Stimulated activated naive CD4-positive, alpha-beta T cell (primary cell): Measurements from ENCODE around the gene GGT6.

Source experiments
- DNase-seq, 6 experiments: peaks; one replicate each; lab custom pipeline; 2025; lab: John Stamatoyannopoulos, UW

The GGT6 gene

GRCh38 chr17:4551796-4552525 is 8.4 kb downstream of the GGT6 start:
- DNase-seq: no peak

DNA sequence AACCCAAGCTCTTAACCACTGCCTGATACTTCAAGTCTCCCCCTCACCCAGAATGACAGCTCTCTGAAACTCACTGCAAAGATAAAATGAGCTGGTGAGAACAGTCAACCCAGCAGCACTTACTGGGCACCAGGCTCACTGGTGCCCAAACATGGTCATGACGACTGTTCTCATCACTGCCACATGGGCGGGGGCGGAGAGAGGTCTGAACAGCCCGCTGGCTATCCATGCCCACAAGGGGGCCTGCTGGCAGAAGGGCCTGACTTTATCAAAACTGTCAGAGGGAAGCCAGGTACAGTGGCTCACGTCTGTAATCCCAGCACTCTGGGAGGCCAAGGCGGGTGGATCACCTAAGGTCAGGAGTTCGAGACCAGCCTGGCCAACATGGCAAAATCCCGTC is 9.2 kb downstream of the GGT6 start:
- no peak for DNase-seq

DNA sequence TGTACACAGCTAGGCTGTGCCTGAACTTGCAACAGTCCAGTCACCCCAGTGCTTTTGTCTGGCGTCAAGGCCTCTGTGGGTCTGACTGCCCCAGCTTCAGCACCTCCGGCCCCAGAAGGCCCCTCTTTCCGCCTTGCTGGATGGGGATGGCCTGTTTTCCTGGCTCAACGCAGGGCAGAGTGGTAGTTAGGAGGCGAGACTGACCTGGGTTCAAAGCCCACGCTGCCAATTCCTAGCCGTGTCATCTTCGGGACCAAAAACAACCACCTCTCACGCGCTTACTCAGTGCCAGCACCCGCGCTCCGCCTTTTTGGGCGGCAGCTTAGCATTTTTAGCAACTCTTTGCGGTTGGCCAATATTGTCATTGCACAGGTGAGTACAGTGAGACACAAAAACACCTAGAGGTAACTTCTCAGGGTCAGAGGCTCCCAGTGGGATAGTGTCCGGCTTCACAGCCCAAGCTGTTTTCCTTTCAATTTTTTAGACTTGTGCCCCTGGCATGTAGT is 9.8 kb downstream of the GGT6 start:
- DNase-seq: no peak

DNA sequence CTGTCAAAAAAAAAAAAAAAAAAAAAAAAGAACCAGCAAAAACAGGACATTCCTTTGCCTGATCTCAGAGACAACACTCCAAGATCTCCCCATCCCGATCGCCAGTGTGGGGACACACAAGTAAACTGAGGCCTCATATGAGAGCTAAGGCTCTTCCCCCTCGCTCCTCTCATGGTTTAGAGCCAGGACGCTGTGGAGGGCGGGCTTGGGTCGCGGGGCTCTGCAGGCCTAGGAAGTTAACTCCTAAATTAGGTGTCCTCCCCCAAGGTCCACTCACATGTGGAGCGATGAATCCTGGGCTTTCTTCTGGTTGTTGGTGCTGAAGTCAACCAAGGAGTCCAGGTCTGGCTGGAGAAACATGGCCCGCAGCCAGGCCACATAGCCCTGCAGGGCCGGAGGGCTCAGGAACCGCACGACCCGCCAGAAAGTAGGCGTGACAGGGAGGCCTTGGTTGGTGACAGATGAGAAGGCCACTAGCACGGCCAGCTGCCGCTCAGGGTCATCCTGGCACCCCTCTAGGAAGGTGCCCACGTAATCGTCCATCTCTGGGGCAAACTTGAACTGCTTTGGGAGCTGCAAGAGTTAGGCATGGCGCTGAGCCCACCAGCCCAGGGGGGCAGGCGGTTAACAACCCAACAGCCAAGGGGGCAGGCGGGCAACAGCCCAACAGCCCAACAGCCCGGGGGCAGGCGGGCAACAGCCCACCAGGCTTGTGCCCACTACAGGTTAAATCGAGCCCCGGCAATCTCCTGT is 10.4 kb downstream of the GGT6 start:
- no peak for DNase-seq

- DNase-seq: no peak
These were observed 11.5 kb downstream of the GGT6 start for GRCh38 chr17:4548721-4549531.

DNA sequence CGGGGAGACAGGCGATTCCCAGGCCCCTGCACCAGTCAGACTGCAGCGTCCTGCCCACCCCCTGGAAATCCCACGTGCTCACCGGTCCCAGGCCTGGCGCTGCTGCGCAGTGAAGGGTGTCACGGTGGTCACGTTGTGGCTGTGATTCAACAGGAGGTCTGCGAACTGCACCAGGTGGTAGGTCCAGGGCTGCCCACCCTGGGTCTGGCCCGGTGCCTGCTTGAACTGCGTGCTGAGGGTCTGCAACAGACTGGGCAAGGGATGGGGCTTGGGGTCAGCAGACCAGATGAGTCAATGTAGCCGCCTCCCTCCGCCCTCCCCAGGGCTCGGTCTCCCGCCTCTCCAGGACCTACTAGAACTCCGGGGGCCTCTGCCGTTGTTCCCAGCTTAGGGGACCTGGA is 12.3 kb downstream of the GGT6 start:
- DNase-seq: no peak

GRCh38 chr17:4547118-4547906 is 13.1 kb downstream of the GGT6 start:
- DNase-seq: no peak

- DNase-seq: no peak
These were observed 15.0 kb downstream of the GGT6 start for GRCh38 chr17:4545217-4545951.

GRCh38 chr17:4544951-4545216 is 15.5 kb downstream of the GGT6 start:
- no peak for DNase-seq

DNA sequence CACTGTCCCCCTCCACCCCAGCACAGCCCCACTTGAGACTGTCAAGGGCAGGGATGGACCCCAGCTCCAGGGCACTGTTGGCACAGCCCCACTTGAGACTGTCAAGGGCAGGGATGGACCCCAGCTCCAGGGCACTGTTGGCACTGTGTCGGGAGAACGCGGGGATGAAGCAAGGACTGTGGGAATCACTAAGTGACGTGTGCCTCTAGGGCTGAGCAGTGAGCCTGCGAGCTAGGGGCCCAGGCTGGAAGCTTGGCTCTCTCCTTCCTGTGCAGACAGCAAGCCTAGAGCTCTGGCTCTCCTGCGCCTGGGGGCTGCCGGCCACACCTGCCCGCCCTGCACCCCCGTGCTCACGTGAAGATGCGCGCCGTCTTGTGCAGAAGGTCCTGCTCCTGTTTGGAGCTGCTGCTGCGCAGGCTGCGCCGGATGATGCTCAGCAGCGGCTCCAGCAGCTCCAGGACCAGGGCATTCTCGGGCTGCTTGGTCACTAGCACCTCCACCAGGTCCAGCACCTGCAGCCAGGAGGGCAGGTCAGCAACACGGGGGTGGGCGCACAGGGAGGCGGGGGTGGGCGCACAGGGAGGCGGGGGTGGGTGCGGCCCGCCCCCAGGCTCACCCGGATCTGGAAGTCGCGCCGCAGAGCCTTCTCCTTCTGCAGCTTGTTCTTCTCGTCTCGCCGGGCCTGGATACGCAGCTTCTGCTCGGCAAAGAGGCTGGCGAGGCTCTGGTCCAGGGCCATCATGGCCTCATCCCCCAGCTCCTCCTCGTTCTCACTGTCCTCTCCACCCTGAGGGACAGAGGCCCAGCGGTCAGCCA is 16.0 kb downstream of the GGT6 start:
- no peak for DNase-seq

- DNase-seq: no peak
These were observed 16.8 kb downstream of the GGT6 start for GRCh38 chr17:4543557-4544026.

- no peak for DNase-seq
These were observed 17.6 kb downstream of the GGT6 start for GRCh38 chr17:4542726-4543191.

DNA sequence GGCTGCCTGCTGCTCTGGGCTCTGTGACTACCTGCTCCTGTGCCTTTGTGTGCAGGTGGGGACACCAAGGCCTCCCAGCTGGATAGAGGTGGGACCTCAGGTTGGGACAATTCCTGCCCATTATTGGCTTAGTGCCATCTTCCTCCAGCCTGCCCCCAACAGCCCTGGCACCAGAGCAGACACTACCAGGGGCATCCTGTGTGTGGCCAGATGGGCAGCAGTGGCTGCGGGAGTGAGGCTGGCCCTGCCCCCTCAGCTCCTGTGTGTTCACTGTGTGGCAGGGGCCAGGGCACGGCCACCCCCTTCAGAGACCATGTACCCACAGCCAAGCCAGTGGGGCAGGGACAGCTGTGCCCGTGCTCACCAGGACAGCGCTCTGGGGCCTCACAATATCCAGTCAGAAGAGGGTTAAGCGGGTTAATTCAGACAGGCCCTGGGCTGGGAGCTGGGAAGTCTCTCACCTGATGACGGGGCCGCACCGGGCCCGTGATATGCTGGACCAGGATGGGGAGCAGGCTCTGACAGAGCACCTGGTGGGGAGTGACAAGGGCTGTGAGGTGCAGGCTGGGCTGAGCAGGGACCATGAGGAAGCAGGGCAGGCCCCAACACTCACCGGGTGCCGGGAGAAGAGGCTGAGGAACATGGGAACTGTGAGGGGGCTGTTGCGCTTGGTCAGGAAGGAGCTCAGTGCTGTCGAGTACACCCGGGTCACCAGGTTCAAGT is 18.2 kb downstream of the GGT6 start:
- no peak for DNase-seq

DNA sequence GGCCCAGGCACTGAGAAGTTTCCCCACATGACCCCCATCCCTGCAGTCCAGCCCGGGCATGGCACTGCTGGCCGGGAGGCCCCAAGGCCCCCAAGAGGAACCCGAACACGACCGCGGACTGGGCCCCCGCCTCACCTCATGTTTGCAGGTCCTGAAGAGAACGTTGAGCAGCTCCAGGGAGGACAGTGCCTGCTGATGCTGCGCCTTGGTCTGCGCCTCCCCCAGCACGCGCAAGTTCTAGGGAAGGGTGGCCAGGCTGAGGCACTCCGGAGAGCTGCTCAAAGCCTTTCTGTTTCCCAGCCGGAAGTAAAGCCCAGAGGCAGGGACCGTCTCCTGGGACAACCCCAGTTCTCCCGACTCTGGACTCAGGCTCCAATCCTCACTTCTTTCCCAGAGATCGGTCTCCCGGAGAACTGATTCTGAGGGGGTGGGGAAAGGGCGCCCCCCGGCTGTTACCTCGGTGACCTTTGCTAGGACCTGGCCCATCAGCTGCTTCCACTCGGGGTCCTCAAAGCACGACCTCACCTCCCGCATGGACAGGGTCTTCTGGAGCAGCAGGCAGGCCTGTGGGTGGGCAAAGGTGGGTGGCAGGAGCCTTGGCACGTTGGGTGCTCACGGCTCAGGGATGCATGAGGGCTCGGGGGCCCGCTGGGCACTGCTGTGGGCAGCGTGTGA is 18.9 kb downstream of the GGT6 start:
- DNase-seq: no peak

GRCh38 chr17:4540687-4541327 is 19.6 kb downstream of the GGT6 start:
- no peak for DNase-seq

DNA sequence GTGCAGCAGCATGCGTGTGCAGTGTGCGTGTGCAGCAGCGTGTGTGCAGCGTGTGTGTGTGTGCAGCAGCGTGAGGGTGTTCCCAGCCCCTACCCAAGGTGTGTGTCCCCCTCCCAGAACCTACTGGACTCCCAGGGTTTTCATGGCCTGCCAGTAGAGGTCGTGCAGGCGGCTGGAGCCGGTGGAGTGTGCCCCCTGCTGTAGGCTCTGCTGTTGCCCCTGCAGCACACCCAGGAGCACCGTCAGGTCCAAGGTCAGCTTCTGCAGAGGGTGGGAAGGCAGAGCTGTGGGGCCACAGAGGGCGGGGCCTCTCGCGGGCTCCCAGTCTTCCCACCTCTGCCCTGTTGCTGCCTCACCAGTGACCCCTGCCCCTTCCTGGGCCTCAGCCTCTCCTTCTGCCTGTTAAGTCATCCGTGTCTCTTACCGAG is 20.1 kb downstream of the GGT6 start:
- no peak for DNase-seq

GRCh38 chr17:4539576-4540223 is 20.7 kb downstream of the GGT6 start:
- DNase-seq: no peak

- no peak for DNase-seq
These were observed 21.4 kb downstream of the GGT6 start for GRCh38 chr17:4539025-4539424.
